ENCODE measurements around the gene PNRC2. TPM values are rescaled to one million over a fixed set of nuclear protein-coding genes. Genes with fewer than 3 reads are reported as not detected.

Gene PNRC2, protein sequence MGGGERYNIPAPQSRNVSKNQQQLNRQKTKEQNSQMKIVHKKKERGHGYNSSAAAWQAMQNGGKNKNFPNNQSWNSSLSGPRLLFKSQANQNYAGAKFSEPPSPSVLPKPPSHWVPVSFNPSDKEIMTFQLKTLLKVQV
- 75.7 and 120 TPM in 2 replicates for total RNA-seq (ENCODE audit: low replicate concordance)

DNA sequence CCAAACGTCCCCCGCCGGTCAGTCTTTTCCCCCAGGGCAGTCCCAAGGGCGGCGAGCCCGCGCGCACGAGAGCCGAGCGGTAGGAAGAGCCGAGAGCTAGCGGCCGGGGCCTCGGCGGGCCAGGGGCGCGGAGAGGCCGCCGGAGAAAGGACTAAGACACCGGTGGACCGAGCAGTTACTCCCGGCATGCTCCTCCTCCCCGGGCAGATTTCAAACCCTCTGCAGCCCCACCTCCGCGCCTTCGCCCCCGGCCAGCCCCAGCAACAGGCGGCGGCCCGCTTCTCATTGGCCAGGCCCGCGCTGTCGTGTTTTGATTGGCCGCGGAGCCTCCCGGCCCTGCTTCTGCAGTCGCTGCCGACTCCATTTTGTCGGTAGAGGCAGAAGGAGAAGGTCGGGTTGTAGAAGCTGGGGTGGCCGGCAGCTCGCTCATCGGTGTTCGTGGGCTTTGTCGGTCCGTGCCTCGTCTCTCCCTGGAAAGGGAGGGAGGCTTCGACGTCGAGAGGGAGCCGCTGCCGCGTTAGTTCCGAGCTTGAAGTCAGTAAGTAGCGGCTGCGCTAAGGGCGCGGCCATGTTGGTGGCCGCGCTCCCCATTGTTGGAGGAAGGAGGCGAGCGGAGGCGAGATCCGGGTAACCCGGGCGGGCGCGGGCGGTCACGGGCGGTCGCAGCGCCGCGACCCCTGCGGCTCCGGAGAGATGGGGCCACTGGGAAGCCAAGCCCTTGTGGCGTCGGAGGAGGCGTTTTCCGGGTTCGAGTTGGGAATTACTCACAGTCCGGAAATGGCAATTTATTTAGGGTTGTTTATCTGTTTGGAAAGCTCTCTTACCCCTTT is at the start of gene PNRC2:
PNRC2 (plus strand) TSS at position 368 of the 830 bp plus-strand sequence. CDS start 1,630 bp downstream, outside the sequence.

DNA sequence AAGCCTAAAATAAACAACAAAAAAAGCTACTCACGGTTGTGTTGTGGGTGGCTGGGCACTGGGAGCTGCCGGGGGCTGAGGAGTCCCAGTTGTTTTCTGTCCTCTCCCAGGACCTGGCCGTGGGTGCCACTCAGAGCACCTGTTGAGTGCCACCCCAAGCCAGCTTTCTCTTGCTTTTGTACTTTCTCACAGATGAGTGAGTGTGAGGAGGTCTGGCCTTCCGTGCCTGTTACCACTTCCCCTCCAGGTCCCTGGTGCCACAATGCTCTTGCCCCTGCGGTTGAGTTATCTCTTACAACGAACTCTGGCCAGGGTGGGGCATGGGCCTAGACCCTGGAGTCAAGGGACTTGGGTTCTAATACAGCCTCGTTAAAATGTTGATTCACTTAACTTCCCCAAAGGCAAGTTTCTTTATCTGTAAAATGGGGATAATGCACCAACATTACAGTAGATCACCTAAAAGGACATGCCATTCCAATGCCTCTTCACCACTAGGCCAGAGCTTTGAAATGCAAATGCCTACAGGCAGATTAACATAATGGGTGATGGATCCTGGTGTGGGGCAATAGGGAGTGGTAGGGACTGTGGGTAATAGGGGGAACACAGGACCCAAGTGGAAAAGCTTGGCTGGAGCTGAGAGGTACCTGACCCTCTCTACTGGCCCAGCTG is 46.3 kb upstream of the PNRC2 start, which contains the start of gene CNR2:
CNR2 (minus strand) TSS at position 151 of the 669 bp plus-strand sequence. CDS start 37,745 bp downstream, outside the sequence.

DNA sequence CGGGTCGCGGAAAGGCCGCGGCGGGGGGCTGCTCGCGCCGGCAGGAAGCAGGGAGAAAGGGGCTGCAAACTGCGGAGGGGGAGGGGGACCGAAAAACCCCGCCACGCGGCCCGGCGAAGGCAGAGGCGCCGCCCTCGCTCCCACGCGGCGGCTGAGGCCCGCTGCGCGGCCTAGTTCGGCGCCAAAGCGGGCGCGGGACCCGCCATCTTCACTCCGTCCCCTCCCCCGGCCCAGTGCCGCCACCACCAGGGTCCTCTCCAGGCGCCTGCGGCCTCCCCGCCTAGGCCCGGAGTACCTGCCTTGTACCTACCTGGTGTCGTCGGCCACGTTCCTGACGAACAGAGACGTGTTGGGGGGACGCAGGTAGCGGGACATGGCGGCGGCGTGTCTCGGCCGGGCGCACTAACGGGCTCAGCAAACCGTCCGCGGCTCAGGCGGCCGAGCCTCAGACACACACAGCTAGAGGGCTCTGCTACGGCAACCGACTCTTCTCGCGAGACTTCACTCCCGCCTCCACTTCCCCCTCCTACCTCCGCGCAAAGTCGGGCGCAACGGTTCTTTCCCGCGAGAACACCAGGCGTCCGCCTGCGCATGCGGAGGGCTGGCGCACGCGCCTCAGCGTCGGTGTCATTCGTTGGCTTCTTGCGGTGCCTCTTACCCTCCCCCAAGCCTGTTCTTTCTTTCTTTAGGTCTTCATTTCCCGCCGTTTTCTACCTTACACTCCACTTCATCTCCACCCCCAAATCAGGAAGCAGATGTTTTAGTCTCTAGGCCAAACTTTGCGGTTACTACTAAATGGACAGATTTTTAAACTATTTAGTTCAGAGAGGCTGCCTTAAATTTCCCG is 20.5 kb downstream of the PNRC2 start, which contains the start of gene SRSF10:
SRSF10 (minus strand) TSS at position 447 of the 847 bp plus-strand sequence; CDS start at position 375, 72 bp downstream.

Other genes with a start within 250 kb of the PNRC2 start
- gene ELOA, start 216.4 kb upstream of the PNRC2 start, total RNA-seq (ENCODE audit: low replicate concordance): 7.3 and 19.5 TPM in 2 replicates
- gene PITHD1, start 181.4 kb upstream of the PNRC2 start, total RNA-seq (ENCODE audit: low replicate concordance): 29.8 and 30.2 TPM in 2 replicates
- gene LYPLA2, start 168.7 kb upstream of the PNRC2 start, total RNA-seq (ENCODE audit: low replicate concordance): 21.2 and 45.5 TPM in 2 replicates
- gene GALE, start 159.1 kb upstream of the PNRC2 start, total RNA-seq (ENCODE audit: low replicate concordance): 8.0 and 27.4 TPM in 2 replicates
- 48.9 and 51.7 TPM in 2 replicates for gene HMGCL, start 134.4 kb upstream of the PNRC2 start, total RNA-seq (ENCODE audit: low replicate concordance)
- gene FUCA1, start 91.5 kb upstream of the PNRC2 start, total RNA-seq (ENCODE audit: low replicate concordance): 12.4 and 14.4 TPM in 2 replicates
- gene CNR2, start 46.5 kb upstream of the PNRC2 start, total RNA-seq (ENCODE audit: low replicate concordance): not detected in 2 replicates
- gene SRSF10, start 20.5 kb downstream of the PNRC2 start, total RNA-seq (ENCODE audit: low replicate concordance): 73.3 and 153 TPM in 2 replicates
- gene MYOM3, start 152.3 kb downstream of the PNRC2 start, total RNA-seq (ENCODE audit: low replicate concordance): 0.23 TPM in 1 of 2 replicates, not detected in the other
- gene IL22RA1, start 183.3 kb downstream of the PNRC2 start, total RNA-seq (ENCODE audit: low replicate concordance): not detected in 2 replicates
- gene IFNLR1, start 227.5 kb downstream of the PNRC2 start, total RNA-seq (ENCODE audit: low replicate concordance): not detected in 2 replicates